HG03095 (cell line): ENCODE results near the gene DUOX1.

Experiments used
- ATAC-seq: cut with Tn5 transposase; IDR thresholded peaks from one replicate; pipeline ENCODE4 v1.9.1; 2021; ENCODE audit warnings: moderate library complexity; ENCODE audit not compliant: unreplicated experiment

Gene DUOX1

DNA sequence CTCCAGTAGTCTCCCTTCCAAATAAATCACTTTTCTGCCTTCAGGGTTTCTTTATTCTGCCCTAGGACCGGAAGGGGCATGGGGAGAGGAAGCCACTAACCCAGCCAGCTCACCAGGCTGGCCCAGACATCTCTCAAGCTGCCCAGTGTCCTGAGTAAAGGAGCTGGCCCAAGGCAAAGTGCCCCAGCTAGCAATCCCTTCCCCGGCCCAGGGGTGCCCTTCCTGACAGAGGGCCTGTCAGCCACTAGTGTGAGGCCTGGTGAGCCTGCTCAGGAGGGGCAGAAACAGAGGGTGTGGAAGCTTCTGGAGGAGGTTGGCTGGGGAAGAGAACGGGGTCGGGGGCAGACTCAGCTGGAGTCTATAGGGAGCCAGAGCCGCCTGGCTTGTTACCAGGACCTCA is 35.7 kb downstream of the DUOX1 start:
- no peak for ATAC-seq

DNA sequence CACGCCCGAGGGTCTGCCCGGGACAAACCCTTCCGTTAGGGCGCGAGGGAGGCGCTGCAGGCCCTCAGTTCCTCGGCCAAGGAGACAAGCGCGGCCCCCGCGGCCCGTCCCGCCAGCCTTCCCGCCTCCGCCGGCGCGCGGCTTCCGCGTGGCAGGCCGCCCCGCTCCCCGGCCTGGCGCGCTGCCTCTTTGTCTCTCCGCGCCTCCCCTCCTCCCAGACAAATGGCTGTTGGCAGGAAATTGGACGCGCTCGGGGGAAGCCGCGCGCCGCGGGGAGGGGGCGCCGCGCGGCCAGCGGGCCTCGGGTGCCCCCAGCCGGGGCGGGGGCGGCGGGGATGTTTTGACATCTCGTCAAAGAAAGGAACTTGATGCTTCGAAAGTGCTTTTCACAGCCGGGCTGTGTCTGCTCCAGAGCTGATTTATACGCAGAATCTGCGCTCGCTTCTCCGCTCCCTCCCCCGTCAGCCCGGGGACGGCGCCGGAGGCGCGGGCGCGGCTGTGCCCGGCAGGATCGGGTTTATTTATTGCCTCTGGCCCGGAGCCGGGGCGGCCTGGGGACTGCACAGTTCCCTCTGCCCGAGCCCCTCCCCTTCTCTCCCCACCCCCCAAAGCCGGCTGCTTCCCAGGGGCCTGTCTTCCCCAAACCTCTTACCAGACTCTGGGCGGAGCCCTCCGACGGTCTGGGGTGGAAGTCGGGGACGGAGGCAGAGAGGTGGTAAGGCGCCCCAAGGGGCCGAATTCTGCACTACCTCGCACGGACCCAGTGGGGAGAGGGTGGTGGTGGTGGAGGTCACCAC is 37.2 kb downstream of the DUOX1 start:
- ATAC-seq, result peak; percentile 91

- no peak for ATAC-seq
Observed at GRCh38 chr15:45167631-45168205, 37.9 kb downstream of the DUOX1 start.

- no peak for ATAC-seq
Observed at GRCh38 chr15:45168286-45168685, 38.5 kb downstream of the DUOX1 start.

GRCh38 chr15:45168751-45169551 is 39.2 kb downstream of the DUOX1 start:
- ATAC-seq, result no peak

GRCh38 chr15:45169608-45170480 is 40.0 kb downstream of the DUOX1 start:
- ATAC-seq, result no peak

GRCh38 chr15:45171912-45172311 is 42.1 kb downstream of the DUOX1 start:
- ATAC-seq, result no peak

- ATAC-seq, result no peak
Observed at GRCh38 chr15:45174069-45174468, 44.3 kb downstream of the DUOX1 start.

GRCh38 chr15:45174577-45174976 is 44.8 kb downstream of the DUOX1 start:
- no peak for ATAC-seq

GRCh38 chr15:45177285-45177684 is 47.5 kb downstream of the DUOX1 start:
- ATAC-seq, result no peak

DNA sequence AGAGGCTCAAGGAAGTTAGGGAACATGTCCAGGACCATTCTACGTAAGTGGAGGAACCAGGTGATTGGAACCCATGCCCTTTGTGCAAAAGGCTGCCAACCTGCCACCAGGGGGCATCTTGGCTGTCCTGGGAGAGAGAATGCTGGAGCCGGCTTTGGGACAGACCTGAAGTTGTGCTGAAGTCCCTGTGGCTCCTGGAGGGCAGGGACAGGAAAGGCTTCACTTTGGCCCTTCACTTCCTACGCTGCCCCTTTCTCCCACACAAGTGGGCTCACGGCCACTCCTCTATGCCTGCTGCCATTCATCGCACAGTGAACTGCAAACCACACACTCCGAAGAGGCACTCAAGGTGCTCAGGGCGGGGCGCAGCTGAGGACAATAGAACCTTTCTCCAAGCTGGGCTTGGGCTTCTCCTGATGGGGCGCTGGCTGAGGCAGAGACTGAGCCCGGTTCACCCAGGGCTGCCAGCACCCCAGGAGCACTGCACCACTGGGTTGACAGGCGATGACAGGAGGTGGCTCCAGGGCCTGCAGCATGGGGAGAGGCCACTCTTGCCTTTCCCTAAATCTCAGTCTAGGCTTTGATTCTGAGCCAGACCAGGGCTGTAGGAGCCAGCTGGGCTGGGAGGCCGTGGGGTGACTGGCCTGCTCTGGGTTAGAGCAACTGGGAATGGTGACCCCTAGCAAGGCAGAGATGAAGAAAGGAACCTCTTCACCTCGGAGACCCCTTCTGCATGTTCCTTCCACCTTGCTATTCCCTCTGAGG is 49.6 kb downstream of the DUOX1 start:
- ATAC-seq, result no peak

DNA sequence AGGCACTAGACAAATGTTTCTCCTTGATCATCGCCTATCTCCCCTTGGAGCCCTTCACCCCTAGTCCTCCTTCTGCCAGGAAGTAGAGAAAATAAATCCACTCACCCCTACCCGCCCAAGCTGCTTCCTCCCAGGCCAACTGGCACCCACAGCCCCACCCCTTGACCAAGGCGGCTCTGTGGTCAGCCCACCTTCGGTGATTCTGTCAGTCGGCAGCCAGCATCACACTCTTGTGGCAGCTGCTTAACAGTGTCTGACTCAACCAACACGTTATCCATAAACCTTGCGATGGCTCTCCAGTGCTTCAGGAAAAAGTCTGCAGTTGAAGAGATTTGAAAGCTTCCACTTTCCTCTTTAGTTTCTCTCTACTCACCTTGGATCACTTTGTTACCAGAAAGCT is 50.4 kb downstream of the DUOX1 start:
- ATAC-seq, result no peak

- no peak for ATAC-seq
Observed at GRCh38 chr15:45180648-45181436, 51.0 kb downstream of the DUOX1 start.

- no peak for ATAC-seq
Observed at GRCh38 chr15:45181491-45182285, 51.9 kb downstream of the DUOX1 start.

- no peak for ATAC-seq
Observed at GRCh38 chr15:45182996-45183395, 53.2 kb downstream of the DUOX1 start.

DNA sequence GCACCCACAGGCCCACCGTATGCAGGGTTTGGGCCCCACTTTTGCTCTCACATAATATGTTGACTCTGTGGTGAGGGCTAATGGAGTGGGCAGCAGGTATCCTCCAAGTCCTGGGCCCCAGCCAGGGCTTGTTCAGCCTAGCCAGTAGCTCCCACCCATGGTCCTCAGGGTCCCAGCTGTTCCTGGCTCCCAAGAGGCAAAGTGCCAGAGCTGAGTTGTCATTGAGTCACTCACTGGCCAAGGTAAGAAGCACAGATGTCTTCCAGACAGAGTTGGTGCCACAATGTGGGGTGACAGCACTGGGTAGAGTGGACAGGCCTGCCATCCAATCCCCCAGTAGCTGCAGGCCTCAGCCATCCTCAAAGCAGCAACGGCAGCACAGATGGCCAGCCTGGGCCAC is 53.7 kb downstream of the DUOX1 start:
- ATAC-seq, result no peak

GRCh38 chr15:45184562-45185041 is 54.8 kb downstream of the DUOX1 start:
- no peak for ATAC-seq

DNA sequence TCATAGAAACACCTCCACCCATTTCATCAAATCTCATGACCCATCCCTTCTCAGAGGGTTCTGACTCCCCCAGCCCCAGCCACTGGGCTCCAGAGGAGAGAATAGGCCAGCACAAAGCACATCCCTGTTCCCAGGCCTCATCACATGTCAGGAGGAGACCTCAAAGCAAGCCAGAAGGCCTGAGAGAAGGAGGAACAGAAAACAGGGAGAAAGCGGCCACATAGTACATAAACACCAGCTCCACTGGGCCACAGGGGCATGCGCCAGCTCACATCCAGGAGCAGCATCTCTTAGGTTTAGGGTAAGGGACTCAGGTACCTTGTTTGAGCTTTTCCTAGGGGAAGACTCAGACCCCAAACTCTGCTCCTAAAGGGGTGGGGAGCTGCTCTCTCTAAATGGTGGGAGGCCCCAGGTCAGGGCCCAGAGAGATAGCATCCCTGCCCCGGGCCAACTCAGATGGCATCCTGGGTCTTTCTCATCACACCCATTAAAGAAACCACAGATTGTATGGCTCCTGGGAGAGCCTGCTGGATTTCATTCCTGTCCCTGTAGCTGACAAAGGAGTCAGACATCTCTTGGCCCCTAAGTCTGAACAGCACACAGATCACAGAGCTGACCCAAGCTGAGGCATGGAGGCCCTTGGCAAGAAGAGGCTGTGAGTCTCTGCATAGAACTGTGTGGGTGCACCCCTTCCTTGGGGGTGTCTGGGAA is 55.4 kb downstream of the DUOX1 start:
- no peak for ATAC-seq
